PC-3 (cell line): ENCODE data around the gene SLC31A2. TPM values are rescaled to one million over a fixed set of nuclear protein-coding genes. Genes with fewer than 3 reads are reported as not detected.

ENCODE experiments used
- ATAC-seq: fragments of 200-7000 bp; cut with Tn5 transposase; 2 replicates; pipeline ENCODE4 v1.9.1; 2020; ENCODE audit warnings: mild to moderate bottlenecking, moderate library complexity
- BruUV-seq: library from RNA; stranded (reverse); fragments of 400-500 nt; replicated peaks from 2 replicates; lab custom pipeline; 2021; lab: Mats Ljungman, UMichigan
- CTCF ChIA-PET: fragments of 300-600 bp; sonication (Branson Sonifier 250); formaldehyde crosslinking; loops from one replicate; lab custom pipeline; 2022; ENCODE audit warnings: antibody characterized with exemption; lab: Charles Lee
- POLR2A ChIA-PET: fragments of 300-600 bp; sonication (Branson Sonifier 250); formaldehyde crosslinking; loops from one replicate; lab custom pipeline; 2022; ENCODE audit warnings: antibody characterized with exemption; ENCODE audit not compliant: unreplicated experiment; lab: Charles Lee
- DNase-seq: peaks from one replicate; pipeline ENCODE4 v3.0.0-alpha.2; 2015
- H2AFZ ChIP-seq: fragments of 300-600 bp; sonication (generic); 2 replicates; pipeline ENCODE4 v1.6.0; 2016; ENCODE audit warnings: antibody characterized with exemption, low read length
- H3F3A ChIP-seq: fragments of 300-600 bp; sonication (generic); one replicate; pipeline ENCODE4 v1.6.0; 2017; ENCODE audit warnings: antibody characterized with exemption, low read length, control low read depth, mild to moderate bottlenecking; ENCODE audit not compliant: unreplicated experiment
- H3K27ac ChIP-seq: fragments of 300-600 bp; sonication (generic); 2 replicates; pipeline ENCODE4 v1.5.1; 2016; ENCODE audit warnings: mild to moderate bottlenecking, low read length
- H3K27me3 ChIP-seq: fragments of 300-600 bp; sonication (generic); 2 replicates; pipeline ENCODE4 v1.6.1; 2016; ENCODE audit warnings: low read length, mixed read lengths
- H3K36me3 ChIP-seq: fragments of 300-600 bp; sonication (generic); 2 replicates; pipeline ENCODE4 v1.6.1; 2016; ENCODE audit warnings: low read depth, mixed run types, low read length, mixed read lengths
- H3K4me1 ChIP-seq: fragments of 300-600 bp; sonication (generic); 2 replicates; pipeline ENCODE4 v1.5.1; 2016; ENCODE audit warnings: low read length; ENCODE audit not compliant: insufficient read depth
- H3K4me2 ChIP-seq: fragments of 300-600 bp; sonication (generic); 2 replicates; pipeline ENCODE4 v1.6.0; 2016; ENCODE audit warnings: low read length
- H3K4me3 ChIP-seq: fragments of 300-600 bp; sonication (generic); 2 replicates; pipeline ENCODE4 v1.5.1; 2016; ENCODE audit warnings: mild to moderate bottlenecking, low read length, mixed read lengths
- H3K79me2 ChIP-seq: fragments of 300-600 bp; sonication (generic); 2 replicates; pipeline ENCODE4 v1.6.1; 2017; ENCODE audit warnings: low read length, mixed read lengths
- H3K9ac ChIP-seq: fragments of 300-600 bp; sonication (generic); 2 replicates; pipeline ENCODE4 v1.6.0; 2016; ENCODE audit warnings: mild to moderate bottlenecking, low read length
- H3K9me2 ChIP-seq: fragments of 300-600 bp; sonication (generic); replicated peaks from 2 replicates; pipeline ENCODE4 v1.6.1; 2016; ENCODE audit warnings: mixed run types, low read length, mixed read lengths
- H3K9me3 ChIP-seq: fragments of 300-600 bp; sonication (generic); 2 replicates; pipeline ENCODE4 v1.6.1; 2016; ENCODE audit warnings: low read length, mixed read lengths
- H4K20me1 ChIP-seq: fragments of 300-600 bp; sonication (generic); 2 replicates; pipeline ENCODE4 v1.6.1; 2016; ENCODE audit warnings: low read length, mixed read lengths
- CTCF ChIP-seq: fragments of 300-600 bp; sonication (generic); conservative IDR thresholded peaks from 2 replicates; pipeline ENCODE4 v1.5.1; 2017; ENCODE audit warnings: antibody characterized with exemption, low read depth, mild to moderate bottlenecking, low read length
- EZH2 ChIP-seq: fragments of 300-600 bp; sonication (generic); IDR thresholded peaks from one replicate; pipeline ENCODE4 v1.6.1; 2017; ENCODE audit warnings: antibody characterized with exemption, mild to moderate bottlenecking, low read length; ENCODE audit not compliant: unreplicated experiment
- EZH2phosphoT487 ChIP-seq: fragments of 300-600 bp; sonication (generic); IDR thresholded peaks from 2 replicates; pipeline ENCODE4 v1.6.1; 2018; ENCODE audit warnings: mild to moderate bottlenecking, antibody characterized with exemption, low read length, borderline replicate concordance
- intact Hi-C: fragments of 100-400 bp; cut with micrococcal nuclease; formaldehyde crosslinking; loops from 2 replicates; pipeline ENCODE4 v1.9.0; 2023
- total RNA-seq: library from RNA; depleted of rRNA; stranded (reverse); fragments of >200 nt; gene quantifications from 2 replicates; pipeline ENCODE4 v1.2.3, GENCODE V29; 2014

SLC31A2 gene
- total RNA-seq, 1 experiment from 2014 or later = 3.6 TPM

- CTCF ChIA-PET = no interaction called here
- POLR2A ChIA-PET = no interaction called here
- DNase-seq (no peak), ATAC-seq (no peak)
- H2AFZ ChIP-seq = no peak overlapping the region
- TF ChIP-seq CTCF (no peak), EZH2 (no peak), EZH2phosphoT487 (no peak)
- no peak overlapping the region for H3K4me2 ChIP-seq
- no peaks in the 10 kb centered on the region for H3K9me3 ChIP-seq
- H3F3A ChIP-seq = no peaks in the 10 kb centered on the region
- H3K9ac ChIP-seq = no peak overlapping the region
- no peaks in the 10 kb centered on the region for H3K9me2 ChIP-seq
- no peaks in the 10 kb centered on the region for H3K4me1 ChIP-seq
- intact Hi-C loops = no loop called here
- no peak overlapping the region for H3K27ac ChIP-seq
- no peaks in the 10 kb centered on the region for H4K20me1 ChIP-seq
- no peaks in the 10 kb centered on the region for H3K79me2 ChIP-seq
- no TSS peak for BruUV-seq
- H3K36me3 ChIP-seq = peaks cover 5% of the 10 kb centered on the region; the same call in 1 of the 2 replicates
- H3K27me3 ChIP-seq = no peaks in the 10 kb centered on the region
- no peak overlapping the region for H3K4me3 ChIP-seq
Measured at GRCh38 chr9:113163001-113163400, 12.2 kb downstream of the SLC31A2 start.

- no peaks in the 10 kb centered on the region for H3K27me3 ChIP-seq
- H3K79me2 ChIP-seq = no peaks in the 10 kb centered on the region
- no peak overlapping the region for H3K4me3 ChIP-seq
- no peak for ATAC-seq
- H3K9ac ChIP-seq = no peak overlapping the region
- TF ChIP-seq CTCF (no peak), EZH2phosphoT487 (no peak), EZH2 (no peak)
- no peaks in the 10 kb centered on the region for H3K9me2 ChIP-seq
- intact Hi-C loops = no loop called here
- no peak overlapping the region for H3K4me2 ChIP-seq
- no peaks in the 10 kb centered on the region for H3F3A ChIP-seq
- no peak for DNase-seq
- H4K20me1 ChIP-seq = no peaks in the 10 kb centered on the region
- no peaks in the 10 kb centered on the region for H3K4me1 ChIP-seq
- ChIA-PET CTCF (no interaction called here), POLR2A (no interaction called here)
- no peak overlapping the region for H2AFZ ChIP-seq
- BruUV-seq = no TSS peak
- H3K27ac ChIP-seq = no peak overlapping the region
- H3K36me3 ChIP-seq = peaks cover 13% of the 10 kb centered on the region
- H3K9me3 ChIP-seq = no peaks in the 10 kb centered on the region
Measured at GRCh38 chr9:113164536-113165300, 13.9 kb downstream of the SLC31A2 start.

GRCh38 chr9:113166039-113166438 lies 15.2 kb downstream of the SLC31A2 start:
- no TSS peak for BruUV-seq
- no peaks in the 10 kb centered on the region for H3K27me3 ChIP-seq
- H3K4me1 ChIP-seq = no peaks in the 10 kb centered on the region
- H3K36me3 ChIP-seq = peaks cover 18% of the 10 kb centered on the region
- H2AFZ ChIP-seq = no peak overlapping the region
- no peak overlapping the region for H3K27ac ChIP-seq
- no peak for TF ChIP-seq CTCF
- no peak for TF ChIP-seq EZH2phosphoT487
- TF ChIP-seq EZH2 = no peak
- H3F3A ChIP-seq = no peaks in the 10 kb centered on the region
- no peaks in the 10 kb centered on the region for H3K79me2 ChIP-seq
- H3K4me2 ChIP-seq = no peak overlapping the region
- ATAC-seq (no peak), DNase-seq (no peak)
- H3K9ac ChIP-seq = no peak overlapping the region
- H3K9me2 ChIP-seq = no peaks in the 10 kb centered on the region
- no peak overlapping the region for H3K4me3 ChIP-seq
- POLR2A ChIA-PET = no interaction called here
- no peaks in the 10 kb centered on the region for H3K9me3 ChIP-seq
- intact Hi-C loops = no loop called here
- no peaks in the 10 kb centered on the region for H4K20me1 ChIP-seq
- CTCF ChIA-PET = no interaction called here
